HepG2 (cell line): ENCODE data around the gene SYNE2. TPM values are rescaled to one million over a fixed set of nuclear protein-coding genes. Genes with fewer than 3 reads are reported as not detected.

Experiments used
- ATAC-seq: fragments of 200-7000 bp; cut with Tn5 transposase; 3 replicates; pipeline ENCODE4 v1.9.1; 2020; ENCODE audit warnings: mild to moderate bottlenecking, moderate library complexity
- BruUV-seq: library from RNA; stranded (reverse); fragments of 400-500 nt; replicated peaks from 2 replicates; lab custom pipeline; 2021; lab: Mats Ljungman, UMichigan
- CTCF ChIA-PET: fragments of 300-600 bp; formaldehyde crosslinking; extraction: SDS; loops from one replicate; lab custom pipeline; 2021; ENCODE audit warnings: low total read pairs, inconsistent platforms, low intra/inter-chr PET ratio; lab: Yijun Ruan, JAX
- POLR2A ChIA-PET: fragments of 350-600 bp; sonication (Branson Sonifier 250); formaldehyde crosslinking; loops from one replicate; lab custom pipeline; 2020; ENCODE audit warnings: antibody characterized with exemption, inconsistent platforms; lab: Yijun Ruan, JAX
- DNase-seq: peaks from one replicate; pipeline ENCODE4 v3.0.0-alpha.2; 2015; ENCODE audit warnings: low spot score
- FAIRE-seq: peaks from 3 replicates; lab custom pipeline; 2011; peaks lifted over from hg19 to GRCh38; lab: Jason Lieb, UNC
- H2AFZ ChIP-seq: one replicate; pipeline ENCODE4 v1.6.1; 2011; ENCODE audit warnings: low read length, inconsistent platforms
- H3K27ac ChIP-seq: fragments of 300-600 bp; 3 replicates; pipeline ENCODE4 v1.8.0; 2011; ENCODE audit warnings: mixed run types, mild to moderate bottlenecking, mixed read lengths, low read length, inconsistent platforms; ENCODE audit not compliant: insufficient read depth; ENCODE audit errors: extremely low read length
- H3K27me3 ChIP-seq, 2 experiments: fragments of 200-600 bp in 1 of 2; 2 replicates in 1 of 2; 3 replicates in 1 of 2; pipeline versions ENCODE4 v1.6.0 to v1.8.0; 2011; ENCODE audit warnings: low read length in 2 of 2, mild to moderate bottlenecking in 2 of 2, moderate library complexity in 2 of 2, inconsistent platforms in 1 of 2; ENCODE audit not compliant: insufficient read depth in 2 of 2, control insufficient read depth in 1 of 2
- H3K36me3 ChIP-seq, 2 experiments: fragments of 200-600 bp in 1 of 2; replicated peaks in 1 of 2; 2 replicates in 1 of 2; 3 replicates in 1 of 2; pipeline versions ENCODE4 v1.5.1 to v1.8.0; 2011; ENCODE audit warnings: low read length in 2 of 2, inconsistent platforms in 1 of 2; ENCODE audit not compliant: insufficient read depth in 2 of 2, control insufficient read depth in 1 of 2
- H3K4me1 ChIP-seq: 2 replicates; pipeline ENCODE4 v1.5.1; 2012; ENCODE audit warnings: low read length, inconsistent platforms; ENCODE audit not compliant: insufficient read depth
- H3K4me2 ChIP-seq: 2 replicates; pipeline ENCODE4 v1.6.0; 2011; ENCODE audit warnings: low read depth, low read length, inconsistent platforms
- H3K4me3 ChIP-seq, 3 experiments: fragments of 200-600 bp in 1 of 3; sonication (generic), shearing (Covaris generic) in 1 of 3; replicated peaks in 1 of 3; 2 replicates each; pipeline ENCODE4 v1.5.1; 2011 to 2016; ENCODE audit warnings: low read length in 3 of 3, inconsistent platforms in 2 of 3, low read depth in 2 of 3, mild to moderate bottlenecking in 2 of 3, control low read depth in 1 of 3, mixed read lengths in 1 of 3; ENCODE audit not compliant: insufficient read depth in 1 of 3
- H3K79me2 ChIP-seq: one replicate; pipeline ENCODE4 v1.6.1; 2011; ENCODE audit warnings: low read length, inconsistent platforms; ENCODE audit not compliant: insufficient read depth
- H3K9ac ChIP-seq: 2 replicates; pipeline ENCODE4 v1.6.0; 2011; ENCODE audit warnings: mild to moderate bottlenecking, low read depth, low read length, inconsistent platforms; ENCODE audit not compliant: insufficient read depth
- H3K9me3 ChIP-seq: 2 replicates; pipeline ENCODE4 v1.5.1; 2012; ENCODE audit warnings: mild to moderate bottlenecking, low read length
- H4K20me1 ChIP-seq: 2 replicates; pipeline ENCODE4 v1.6.0; 2011; ENCODE audit warnings: inconsistent platforms, mild to moderate bottlenecking, low read length, moderate library complexity; ENCODE audit not compliant: insufficient read depth
- ATF5 ChIP-seq: sonication (generic); formaldehyde crosslinking; IDR thresholded peaks from 2 replicates; pipeline ENCODE4 v1.4.0; 2020; ENCODE audit warnings: mild to moderate bottlenecking, low read depth, missing genetic modification reagents
- ATF6 ChIP-seq: sonication (generic); formaldehyde crosslinking; conservative IDR thresholded peaks from 2 replicates; pipeline ENCODE4 v1.4.0; 2020; ENCODE audit warnings: missing genetic modification reagents
- BRD4 ChIP-seq: sonication (generic); formaldehyde crosslinking; IDR thresholded peaks from 2 replicates; pipeline ENCODE4 v1.4.0; 2020; ENCODE audit warnings: missing genetic modification reagents
- CREB3 ChIP-seq: sonication (generic); formaldehyde crosslinking; IDR thresholded peaks from 2 replicates; pipeline ENCODE4 v1.5.0; 2020; ENCODE audit warnings: missing genetic modification reagents
- DNMT3B ChIP-seq: conservative IDR thresholded peaks from 2 replicates; pipeline ENCODE4 v1.6.1; 2016; ENCODE audit warnings: missing biosample characterization, control low read depth
- GFI1 ChIP-seq: sonication (generic); formaldehyde crosslinking; IDR thresholded peaks from 2 replicates; pipeline ENCODE4 v1.5.0; 2020; ENCODE audit warnings: missing genetic modification reagents, mild to moderate bottlenecking, borderline replicate concordance
- NONO ChIP-seq, 2 experiments: fragments of 450-650 bp in 1 of 2; sonication (generic) in 1 of 2; formaldehyde crosslinking in 1 of 2; IDR thresholded peaks in 1 of 2; conservative IDR thresholded peaks in 1 of 2; 2 replicates each; pipeline versions ENCODE4 v1.6.1 to v1.8.0; 2017 to 2022; ENCODE audit warnings: mild to moderate bottlenecking in 1 of 2, missing genetic modification reagents in 1 of 2, moderate library complexity in 1 of 2
- ZNF709 ChIP-seq: sonication (generic); formaldehyde crosslinking; IDR thresholded peaks from 2 replicates; pipeline ENCODE4 v1.5.0; 2020; ENCODE audit warnings: mild to moderate bottlenecking, missing genetic modification reagents
- ZNF788 ChIP-seq: sonication (generic); formaldehyde crosslinking; IDR thresholded peaks from 2 replicates; pipeline ENCODE4 v1.5.0; 2020; ENCODE audit warnings: mild to moderate bottlenecking, missing genetic modification reagents, borderline replicate concordance
- in situ Hi-C: cut with HindIII; loops from 2 replicates; pipeline ENCODE4 v1.10.0; 2017; ENCODE audit warnings: low pct_unique_long_range_greater_than_20kb; ENCODE audit not compliant: extremely low pct_ligation_motif_present
- intact Hi-C: fragments of 100-400 bp; cut with micrococcal nuclease; formaldehyde crosslinking; loops from one replicate; pipeline ENCODE4 v1.10.0; 2022; ENCODE audit not compliant: unreplicated experiment
- polyA plus RNA-seq, 8 experiments: library from polyadenylated mRNA; depleted of rRNA in 3 of 8; stranded (reverse) in 7 of 8; unstranded in 1 of 8; fragments of >200 nt; fragmentation: Illumina TruSeq in 4 of 8; extraction: Trizol in 4 of 8; gene quantifications; 2 replicates each; pipeline versions ENCODE4 v1.2.1 to v1.2.3, GENCODE V29; 2011 to 2016; ENCODE audit warnings: low read depth in 4 of 8, missing spikeins in 1 of 8, mixed read lengths in 1 of 8; ENCODE audit not compliant: insufficient read depth in 1 of 8
- total RNA-seq, 5 experiments: library from RNA; depleted of rRNA; stranded (reverse); fragments of >200 nt; fragmentation: Illumina TruSeq; extraction: Trizol; gene quantifications; 2 replicates each; pipeline ENCODE4 v1.2.3, GENCODE V29; 2016; ENCODE audit warnings: low read depth in 1 of 5

SYNE2 gene
- total and polyA plus RNA-seq, 2 of the 13 experiments (the other 11 are each of a cell fraction or from before 2014, with no cell fraction given) = 6.2 to 13.3 TPM

- CTCF ChIA-PET = no interaction called here
- H3K9me3 ChIP-seq = no peaks in the 10 kb centered on the region
- ATAC-seq (peak; percentile 73), FAIRE-seq (no peak), DNase-seq (no peak)
- 0 out of 2 replicates have a peak, but pooled peaks have one; percentile 7 for TF ChIP-seq GFI1 (CRISPR knock-in tag)
- TF ChIP-seq ATF5 = no peak
- no peak for TF ChIP-seq BRD4 (CRISPR knock-in tag)
- no peak for TF ChIP-seq DNMT3B (CRISPR knock-in tag)
- BruUV-seq = no TSS peak
- H2AFZ ChIP-seq = no peak overlapping the region
- no peak overlapping the region; the same call in 1 of the 2 replicates for H3K9ac ChIP-seq
- H3K4me2 ChIP-seq = peak overlapping the region; percentile 14
- in situ Hi-C loops = no loop called here
- intact Hi-C loops = loop anchor here (2.0 kb wide), 1 partner anchor 71 kb away; the partner anchor contains the start of gene SYNE2
- no peaks in the 10 kb centered on the region for H3K27me3 ChIP-seq
- H4K20me1 ChIP-seq = no peaks in the 10 kb centered on the region
- peaks cover 20% of the 10 kb centered on the region for H3K4me1 ChIP-seq
- POLR2A ChIA-PET = no interaction called here
- H3K79me2 ChIP-seq = no peaks in the 10 kb centered on the region
- H3K36me3 ChIP-seq = no peaks in the 10 kb centered on the region
- H3K4me3 ChIP-seq = peak overlapping the region in 1 of 3 experiments; percentile 13; a peak in 1 of 6 replicates
- H3K27ac ChIP-seq = peak overlapping the region; percentile 47
These were observed 70.6 kb downstream of the SYNE2 start for GRCh38 chr14:63923422-63923752.

- DNase-seq = no peak
- no peak overlapping the region for H3K9ac ChIP-seq
- peaks cover 20% of the 10 kb centered on the region for H3K4me1 ChIP-seq
- ChIA-PET POLR2A (no interaction called here), CTCF (no interaction called here)
- TF ChIP-seq ZNF709 (CRISPR knock-in tag) = no peak
- no peak for TF ChIP-seq NONO (IDR thresholded peaks at IDR 0.05)
- no peak for TF ChIP-seq NONO (CRISPR knock-in tag; conservative IDR thresholded peaks at IDR 0.05)
- TF ChIP-seq ATF5 = no peak
- TF ChIP-seq CREB3 (CRISPR knock-in tag) = no peak
- TF ChIP-seq ATF6 (CRISPR knock-in tag) = no peak
- TF ChIP-seq ZNF788 (CRISPR knock-in tag) = no peak
- H4K20me1 ChIP-seq = no peaks in the 10 kb centered on the region
- H3K27me3 ChIP-seq = no peaks in the 10 kb centered on the region
- FAIRE-seq = no peak
- BruUV-seq = no TSS peak
- no peaks in the 10 kb centered on the region for H3K79me2 ChIP-seq
- no peak for ATAC-seq
- H2AFZ ChIP-seq = no peak overlapping the region
- in situ Hi-C loops = no loop called here
- no peak overlapping the region for H3K27ac ChIP-seq
- no peak overlapping the region for H3K4me3 ChIP-seq
- no peaks in the 10 kb centered on the region for H3K9me3 ChIP-seq
- no peaks in the 10 kb centered on the region for H3K36me3 ChIP-seq
- no peak overlapping the region for H3K4me2 ChIP-seq
- intact Hi-C loops = no loop called here
These were observed 71.6 kb downstream of the SYNE2 start for GRCh38 chr14:63924375-63924774.
